ENCODE results near the gene NXN.

Gene NXN

DNA sequence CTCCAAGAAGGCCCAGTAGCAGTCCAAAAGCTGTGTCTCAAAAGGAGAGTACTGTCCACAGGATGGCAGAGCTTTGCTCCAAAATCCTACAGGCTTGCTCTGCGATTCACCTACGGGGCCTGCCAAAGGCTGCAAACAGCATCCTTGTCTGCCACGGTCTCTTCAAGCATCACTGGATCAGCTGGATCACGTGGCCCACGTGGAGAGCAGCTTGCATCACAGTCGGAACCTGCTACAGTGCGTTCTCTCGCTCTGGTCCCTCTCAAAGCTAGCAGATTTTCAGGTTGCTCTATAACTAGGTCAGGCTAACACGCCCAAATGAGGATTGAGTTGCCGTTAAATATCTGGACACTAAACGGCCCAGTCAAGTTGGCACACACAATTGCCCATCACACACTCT lies 9.0 kb upstream of the NXN start:
- no peaks in the 10 kb centered on the region for H3K9me2 ChIP-seq (replicated peaks; ENCODE audit: control insufficient read depth, low read length)
- no peak overlapping the region for H3K4me2 ChIP-seq (ENCODE audit: low read length)
- TF ChIP-seq CTCF (IDR thresholded peaks at IDR 0.05; ENCODE audit: low read depth, low read length, poor library complexity, severe bottlenecking): no peak
- TF ChIP-seq EZH2phosphoT487 (IDR thresholded peaks at IDR 0.05; ENCODE audit: borderline replicate concordance, low read length): no peak
- no peak overlapping the region for H3K4me3 ChIP-seq (ENCODE audit: low read length)
- no peak overlapping the region for H3K27ac ChIP-seq (ENCODE audit: low read depth, low read length)
- H3K9me3 ChIP-seq (ENCODE audit: control insufficient read depth, insufficient read depth, low read length): peaks cover 2% of the 10 kb centered on the region; the same call in 1 of the 2 replicates
- H3K27me3 ChIP-seq (ENCODE audit: control insufficient read depth, low read length): no peaks in the 10 kb centered on the region
- H3K4me1 ChIP-seq (ENCODE audit: control insufficient read depth, low read length): no peaks in the 10 kb centered on the region
- H4K20me1 ChIP-seq (ENCODE audit: control insufficient read depth, insufficient read depth, low read depth, low read length): no peaks in the 10 kb centered on the region
- H3K79me2 ChIP-seq (ENCODE audit: control insufficient read depth, low read length): no peaks in the 10 kb centered on the region
- no peaks in the 10 kb centered on the region for H3F3A ChIP-seq (ENCODE audit: control insufficient read depth, insufficient read depth)
- no peaks in the 10 kb centered on the region for H3K36me3 ChIP-seq (ENCODE audit: control insufficient read depth, low read length)

- H3K27me3 ChIP-seq (ENCODE audit: control insufficient read depth, low read length): no peaks in the 10 kb centered on the region
- H3K4me3 ChIP-seq (ENCODE audit: low read length): no peak overlapping the region
- TF ChIP-seq CTCF (IDR thresholded peaks at IDR 0.05; ENCODE audit: low read depth, low read length, poor library complexity, severe bottlenecking): no peak
- TF ChIP-seq EZH2phosphoT487 (IDR thresholded peaks at IDR 0.05; ENCODE audit: borderline replicate concordance, low read length): no peak
Observed at GRCh38 chr17:987931-988330, 8.4 kb upstream of the NXN start.

DNA sequence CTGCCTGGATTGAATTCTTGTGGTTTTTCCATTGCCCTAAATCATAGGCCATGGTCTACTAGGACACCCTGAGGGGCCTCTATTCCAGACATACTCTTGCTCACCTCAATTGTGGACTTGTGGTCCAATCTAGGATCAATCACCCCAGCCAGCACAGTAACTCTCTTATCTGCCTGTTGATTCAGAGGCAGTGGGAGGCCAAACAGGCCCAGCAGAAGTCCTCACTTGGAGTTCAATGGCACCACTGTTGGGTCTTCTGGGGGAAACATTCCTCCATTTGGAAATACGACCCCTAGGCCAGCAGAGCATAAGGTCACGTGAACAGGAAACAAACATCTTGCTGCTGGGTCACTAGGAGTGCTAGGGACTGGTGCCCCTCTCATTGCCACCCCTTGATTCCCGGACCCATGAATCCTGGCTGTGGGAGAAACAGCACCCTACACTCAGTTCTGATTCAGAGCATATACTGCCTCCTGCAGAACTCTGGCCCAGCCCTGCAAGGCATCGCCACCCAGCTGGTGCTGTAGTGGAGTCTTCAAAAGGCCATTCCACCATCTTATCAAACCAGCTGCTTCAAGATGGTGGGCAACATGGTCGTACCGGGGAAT lies 6.8 kb upstream of the NXN start:
- Histone ChIP-seq H3K36me3 (ENCODE audit: control insufficient read depth, low read length) (no peaks in the 10 kb centered on the region), H3K27me3 (ENCODE audit: control insufficient read depth, low read length) (no peaks in the 10 kb centered on the region), H3K79me2 (ENCODE audit: control insufficient read depth, low read length) (no peaks in the 10 kb centered on the region), H3K4me2 (ENCODE audit: low read length) (no peak overlapping the region), H3K9me2 (replicated peaks; ENCODE audit: control insufficient read depth, low read length) (no peaks in the 10 kb centered on the region), H4K20me1 (ENCODE audit: control insufficient read depth, insufficient read depth, low read depth, low read length) (no peaks in the 10 kb centered on the region), H3F3A (ENCODE audit: control insufficient read depth, insufficient read depth) (peaks cover 2% of the 10 kb centered on the region), H3K4me3 (ENCODE audit: low read length) (no peak overlapping the region), H3K4me1 (ENCODE audit: control insufficient read depth, low read length) (peaks cover 1% of the 10 kb centered on the region), H3K9me3 (ENCODE audit: control insufficient read depth, insufficient read depth, low read length) (no peaks in the 10 kb centered on the region), H3K27ac (ENCODE audit: low read depth, low read length) (no peak overlapping the region)
- TF ChIP-seq EZH2phosphoT487 (IDR thresholded peaks at IDR 0.05; ENCODE audit: borderline replicate concordance, low read length) (no peak), CTCF (IDR thresholded peaks at IDR 0.05; ENCODE audit: low read depth, low read length, poor library complexity, severe bottlenecking) (no peak)

More at GRCh38 chr17:987931-988330, 8.4 kb upstream of the NXN start:
- Histone ChIP-seq H3K4me2 (ENCODE audit: low read length) (no peak overlapping the region), H3K4me1 (ENCODE audit: control insufficient read depth, low read length) (no peaks in the 10 kb centered on the region), H4K20me1 (ENCODE audit: control insufficient read depth, insufficient read depth, low read depth, low read length) (no peaks in the 10 kb centered on the region), H3K9me2 (replicated peaks; ENCODE audit: control insufficient read depth, low read length) (no peaks in the 10 kb centered on the region), H3K9me3 (ENCODE audit: control insufficient read depth, insufficient read depth, low read length) (no peaks in the 10 kb centered on the region), H3K36me3 (ENCODE audit: control insufficient read depth, low read length) (no peaks in the 10 kb centered on the region), H3F3A (ENCODE audit: control insufficient read depth, insufficient read depth) (no peaks in the 10 kb centered on the region), H3K27ac (ENCODE audit: low read depth, low read length) (no peak overlapping the region), H3K79me2 (ENCODE audit: control insufficient read depth, low read length) (no peaks in the 10 kb centered on the region)
